Stimulated activated naive CD4-positive, alpha-beta T cell treated with Interleukin-2 at 50 U/mL for 16 hours (primary cell): ENCODE data around the gene ADAMTSL4.
"Not testable (repeated sequence)": the region's sequence is repeated elsewhere in the genome, so short reads cannot be mapped to it uniquely, and the experiment has no call there.

Experiments used
- DNase-seq: peaks from one replicate; lab custom pipeline; 2025; lab: John Stamatoyannopoulos, UW

ADAMTSL4 gene

DNA sequence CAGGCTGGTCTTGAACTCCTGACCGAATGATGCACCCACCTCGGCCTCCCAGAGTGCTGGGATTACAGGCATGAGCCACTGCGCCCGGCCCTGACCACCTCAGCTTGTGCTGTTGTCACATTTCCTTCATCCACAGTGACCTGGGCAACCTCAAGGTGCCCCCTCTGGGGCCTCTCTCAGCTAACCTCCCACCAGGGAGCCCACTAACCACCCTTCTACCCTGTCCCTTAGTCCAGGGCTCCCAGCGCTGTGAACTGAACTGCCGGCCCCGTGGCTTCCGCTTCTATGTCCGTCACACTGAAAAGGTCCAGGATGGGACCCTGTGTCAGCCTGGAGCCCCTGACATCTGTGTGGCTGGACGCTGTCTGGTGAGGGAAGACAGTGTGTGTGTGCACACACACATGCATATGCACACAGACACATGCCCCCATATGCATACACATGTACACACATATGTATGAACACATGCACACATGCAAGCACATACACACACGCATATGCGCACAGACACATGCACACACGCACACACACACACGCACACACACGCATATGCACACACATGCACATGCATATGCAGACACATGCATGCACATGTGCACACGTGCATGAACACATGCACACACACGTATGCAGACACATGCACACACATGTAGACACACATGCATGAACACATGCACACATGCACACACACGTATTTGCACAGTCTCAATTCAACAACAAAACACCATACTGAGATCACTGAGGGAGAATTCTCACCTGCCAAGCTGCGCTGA is 6.2 kb downstream of the ADAMTSL4 start:
- no peak for DNase-seq

GRCh38 chr1:150555971-150556865 is 7.0 kb downstream of the ADAMTSL4 start:
- DNase-seq, result no peak

GRCh38 chr1:150557065-150557600 is 7.9 kb downstream of the ADAMTSL4 start:
- no peak for DNase-seq

DNA sequence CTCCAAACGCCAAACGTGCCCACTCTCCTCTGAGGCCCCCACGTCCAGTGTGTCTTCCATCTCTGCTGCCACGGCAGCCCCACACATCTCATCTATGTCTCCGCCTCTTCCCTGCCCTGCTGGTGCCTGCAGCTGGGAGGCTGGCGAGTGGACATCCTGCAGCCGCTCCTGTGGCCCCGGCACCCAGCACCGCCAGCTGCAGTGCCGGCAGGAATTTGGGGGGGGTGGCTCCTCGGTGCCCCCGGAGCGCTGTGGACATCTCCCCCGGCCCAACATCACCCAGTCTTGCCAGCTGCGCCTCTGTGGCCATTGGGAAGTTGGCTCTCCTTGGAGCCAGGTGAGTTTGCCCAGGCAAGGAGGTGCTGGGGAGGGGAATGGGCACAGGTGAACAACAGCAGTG is 8.6 kb downstream of the ADAMTSL4 start:
- no peak for DNase-seq

DNA sequence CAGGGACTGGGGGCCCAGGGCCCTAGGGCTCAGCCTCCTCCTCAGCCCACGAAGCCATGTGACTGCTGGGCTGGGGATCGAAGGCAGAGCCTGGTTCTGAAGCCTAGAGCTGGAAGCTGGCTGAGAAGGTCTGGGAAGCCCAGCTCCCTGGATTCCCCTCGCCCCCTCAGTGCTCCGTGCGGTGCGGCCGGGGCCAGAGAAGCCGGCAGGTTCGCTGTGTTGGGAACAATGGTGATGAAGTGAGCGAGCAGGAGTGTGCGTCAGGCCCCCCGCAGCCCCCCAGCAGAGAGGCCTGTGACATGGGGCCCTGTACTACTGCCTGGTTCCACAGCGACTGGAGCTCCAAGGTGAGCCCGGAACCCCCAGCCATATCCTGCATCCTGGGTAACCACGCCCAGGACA is 9.1 kb downstream of the ADAMTSL4 start:
- no peak for DNase-seq

DNA sequence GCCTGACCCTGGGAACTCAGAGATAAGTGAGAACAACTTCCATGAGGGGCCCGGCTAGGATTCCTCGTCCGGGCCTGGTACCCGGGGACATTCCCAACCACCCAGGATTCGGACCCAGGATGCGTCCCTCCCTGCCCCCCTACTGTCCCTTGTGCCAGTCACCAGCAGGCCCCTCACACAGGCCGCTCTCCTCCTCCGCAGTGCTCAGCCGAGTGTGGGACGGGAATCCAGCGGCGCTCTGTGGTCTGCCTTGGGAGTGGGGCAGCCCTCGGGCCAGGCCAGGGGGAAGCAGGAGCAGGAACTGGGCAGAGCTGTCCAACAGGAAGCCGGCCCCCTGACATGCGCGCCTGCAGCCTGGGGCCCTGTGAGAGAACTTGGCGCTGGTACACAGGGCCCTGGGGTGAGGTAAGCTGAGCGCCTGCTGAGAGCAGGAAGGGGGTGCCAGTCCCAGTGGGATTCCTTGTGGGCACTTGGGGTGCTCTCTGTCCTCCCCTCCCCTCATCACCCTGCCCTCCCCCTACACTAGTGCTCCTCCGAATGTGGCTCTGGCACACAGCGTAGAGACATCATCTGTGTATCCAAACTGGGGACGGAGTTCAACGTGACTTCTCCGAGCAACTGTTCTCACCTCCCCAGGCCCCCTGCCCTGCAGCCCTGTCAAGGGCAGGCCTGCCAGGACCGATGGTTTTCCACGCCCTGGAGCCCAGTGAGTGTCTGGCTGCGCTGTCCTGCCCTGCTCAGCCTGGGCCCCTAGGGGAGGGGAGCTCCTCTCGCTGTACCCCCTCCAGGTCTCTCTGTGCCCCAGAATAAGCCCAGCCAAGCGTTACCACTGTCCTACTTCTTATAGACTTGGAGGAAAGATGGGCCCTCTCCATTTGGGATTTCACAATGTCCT is 9.8 kb downstream of the ADAMTSL4 start:
- DNase-seq, result no peak

- no peak for DNase-seq
Observed at GRCh38 chr1:150559656-150560010, 10.4 kb downstream of the ADAMTSL4 start.

DNA sequence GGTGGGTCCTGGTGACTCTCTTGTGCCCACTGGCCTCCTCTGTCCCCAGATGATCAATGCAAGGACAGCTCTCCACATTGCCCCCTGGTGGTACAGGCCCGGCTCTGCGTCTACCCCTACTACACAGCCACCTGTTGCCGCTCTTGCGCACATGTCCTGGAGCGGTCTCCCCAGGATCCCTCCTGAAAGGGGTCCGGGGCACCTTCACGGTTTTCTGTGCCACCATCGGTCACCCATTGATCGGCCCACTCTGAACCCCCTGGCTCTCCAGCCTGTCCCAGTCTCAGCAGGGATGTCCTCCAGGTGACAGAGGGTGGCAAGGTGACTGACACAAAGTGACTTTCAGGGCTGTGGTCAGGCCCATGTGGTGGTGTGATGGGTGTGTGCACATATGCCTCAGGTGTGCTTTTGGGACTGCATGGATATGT is 10.8 kb downstream of the ADAMTSL4 start:
- peak; percentile 66 for DNase-seq

- DNase-seq, result peak; percentile 81
Observed at GRCh38 chr1:150560576-150561253, 11.5 kb downstream of the ADAMTSL4 start.

DNA sequence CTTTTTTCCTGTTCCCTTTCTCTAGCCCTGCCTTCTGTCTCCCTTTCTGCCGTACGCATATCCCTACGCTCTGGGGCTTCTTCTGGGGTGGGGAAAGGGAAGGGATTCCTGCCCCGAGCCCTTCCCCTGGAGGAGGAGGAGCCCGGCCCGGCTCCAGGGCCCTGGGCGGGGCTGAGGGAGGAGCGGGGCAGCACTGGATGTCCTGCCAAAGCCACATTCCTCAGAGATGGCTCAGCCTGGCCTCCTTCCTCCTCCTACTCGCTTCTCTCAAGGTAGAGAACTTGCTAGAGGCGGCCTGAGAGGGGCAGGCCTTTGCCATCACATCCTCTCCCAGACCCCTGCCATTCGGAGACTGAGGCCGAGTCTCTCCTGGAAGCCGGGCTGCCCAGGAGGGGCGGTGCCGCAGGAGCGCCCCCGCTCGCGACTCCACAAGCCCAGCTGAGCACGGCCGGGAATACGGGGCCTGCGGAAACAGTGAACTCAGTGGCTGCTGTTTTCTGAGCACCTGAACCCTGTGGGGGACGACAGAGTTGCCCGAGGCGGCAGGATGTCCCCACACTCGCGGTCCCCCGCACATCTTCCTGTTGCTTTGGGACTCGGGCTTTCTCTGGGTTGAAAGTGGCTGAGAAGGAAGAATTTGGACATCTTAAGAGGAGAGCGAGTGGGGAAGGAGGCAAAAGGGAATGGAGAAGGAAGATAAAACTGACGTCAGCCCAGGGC is 12.2 kb downstream of the ADAMTSL4 start:
- DNase-seq, result peak; percentile 54

GRCh38 chr1:150561974-150562445 is 12.8 kb downstream of the ADAMTSL4 start:
- peak; percentile 90 for DNase-seq

DNA sequence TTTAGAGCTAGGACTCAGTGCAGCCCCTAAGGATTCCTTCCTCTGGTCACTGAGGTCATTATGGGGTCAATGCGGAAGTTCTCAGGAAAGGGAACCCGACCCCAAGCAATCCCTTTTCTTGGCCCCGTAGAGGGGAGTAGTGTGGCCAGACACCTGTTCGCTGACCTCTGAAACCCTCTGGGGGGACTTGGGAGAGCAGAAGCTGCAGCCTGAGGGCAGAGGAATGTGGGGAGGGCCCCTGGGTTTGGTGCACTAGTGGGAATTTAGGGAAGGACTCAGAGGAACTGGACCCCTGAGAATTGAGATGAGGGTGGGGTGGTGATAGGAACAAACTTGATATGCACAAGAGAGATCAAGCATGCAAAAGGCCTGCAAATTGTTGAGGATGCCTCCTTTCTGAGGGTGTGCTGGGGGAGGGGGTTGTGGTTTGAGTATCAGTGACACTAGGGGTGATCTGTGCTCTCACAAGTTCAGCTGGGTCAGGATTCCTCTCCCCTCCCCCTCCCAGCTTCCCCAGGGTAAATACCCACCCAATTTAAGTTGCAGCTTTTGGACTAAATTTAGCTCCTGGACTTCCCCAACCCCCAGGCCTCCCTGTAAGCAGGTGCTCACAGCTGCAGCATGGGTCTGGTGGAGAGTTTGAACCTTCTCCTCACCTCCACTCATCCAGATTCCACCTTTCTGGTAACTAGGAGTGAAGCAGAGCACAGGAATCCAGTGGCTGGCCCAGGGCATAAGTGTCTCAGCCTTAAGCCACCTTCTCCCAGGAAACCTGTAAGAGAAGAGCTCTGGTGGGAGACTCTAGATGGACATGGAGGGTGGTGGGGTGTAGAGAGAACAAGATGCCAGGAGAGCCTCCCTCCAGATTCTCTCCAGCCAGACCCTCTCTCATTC is 13.5 kb downstream of the ADAMTSL4 start:
- peak; percentile 70 for DNase-seq

DNA sequence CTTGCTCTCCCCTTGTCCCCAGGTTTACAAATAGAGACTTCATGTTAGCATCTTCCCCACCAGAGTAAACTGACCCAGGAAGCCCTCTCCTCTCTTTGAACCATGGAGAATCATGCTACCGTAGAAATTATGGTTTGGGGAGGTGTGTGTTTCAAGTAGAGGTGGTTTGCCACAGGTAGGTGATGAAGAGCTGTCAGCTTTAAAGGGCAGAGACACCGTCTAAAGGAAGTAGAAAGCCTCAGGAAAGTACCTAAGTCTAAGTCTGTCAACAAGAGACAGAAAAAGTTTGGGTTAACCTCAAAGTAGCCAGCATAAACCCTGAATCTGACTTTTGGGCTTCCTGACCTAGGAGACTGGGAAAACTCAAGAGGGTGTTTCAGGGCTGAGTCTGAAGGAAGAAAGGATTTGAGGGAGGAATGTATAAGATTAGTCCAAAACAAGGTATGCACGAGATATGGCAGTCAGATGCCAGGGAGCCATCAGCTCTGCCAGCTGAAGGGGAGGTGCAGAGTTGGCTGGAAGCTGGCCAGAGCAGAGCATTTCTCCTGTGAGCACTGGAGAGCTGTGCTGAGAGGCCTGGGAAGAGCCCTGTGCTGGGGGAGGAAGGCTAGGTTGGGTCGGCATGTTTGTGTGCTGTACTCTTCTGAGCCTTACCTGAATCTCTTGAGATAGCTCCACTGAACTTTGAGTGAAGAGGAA is 14.3 kb downstream of the ADAMTSL4 start:
- DNase-seq, result no peak

GRCh38 chr1:150564051-150564991 is 15.1 kb downstream of the ADAMTSL4 start:
- DNase-seq, result no peak

- DNase-seq, result not testable (repeated sequence)
Observed at GRCh38 chr1:150565240-150565991, 16.2 kb downstream of the ADAMTSL4 start.

GRCh38 chr1:150566589-150567340 is 17.6 kb downstream of the ADAMTSL4 start:
- no peak for DNase-seq
